NCI-H524 (cell line): ENCODE results near the gene PAK4.
"Not testable (repeated sequence)": the region's sequence is repeated elsewhere in the genome, so short reads cannot be mapped to it uniquely, and the experiment has no call there.

ENCODE experiments used
- DNase-seq, 2 experiments: peaks; one replicate each; lab custom pipeline; 2025; lab: John Stamatoyannopoulos, UW

The PAK4 gene

DNA sequence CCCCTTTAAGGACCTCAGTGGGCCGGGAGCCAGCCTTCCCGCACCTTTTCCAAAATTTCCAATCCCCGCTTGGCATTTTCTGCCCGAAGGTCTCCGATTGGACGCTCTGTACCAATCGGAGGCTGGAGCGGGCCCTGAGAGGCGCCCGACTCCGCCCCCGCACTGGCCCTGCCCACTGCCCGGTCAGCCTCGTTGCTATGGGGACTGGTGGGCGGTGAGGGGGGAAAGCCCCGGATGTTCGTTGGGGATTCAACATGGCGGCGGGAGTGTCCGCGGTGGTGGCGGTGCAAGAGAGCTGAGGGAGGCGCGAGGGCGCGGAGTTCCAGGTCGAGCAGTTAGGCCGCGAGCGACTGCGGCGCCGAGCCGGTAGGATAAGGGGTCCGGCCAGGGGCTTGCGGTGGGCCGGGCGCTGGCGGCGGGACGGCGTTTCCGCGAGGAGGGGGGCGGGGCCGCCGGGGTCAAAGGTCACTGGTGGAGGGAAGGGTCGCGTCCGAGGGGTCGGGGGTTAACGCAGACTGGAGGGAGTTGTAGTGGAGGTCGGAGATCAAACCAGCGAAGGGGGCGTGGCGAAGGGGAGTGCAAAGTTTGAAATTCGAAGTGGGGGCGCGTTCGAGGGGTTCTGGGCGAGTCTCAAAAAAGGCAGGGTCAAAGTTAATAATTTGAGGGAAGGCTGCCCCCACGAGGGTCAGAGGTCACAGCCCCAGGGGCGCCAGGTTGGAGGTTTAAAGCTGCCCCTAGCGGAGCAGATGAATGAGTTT, at the start of gene PAK4:
TSS of gene PAK4 (plus strand) at position 233 of the 758 bp plus-strand sequence. CDS start 43,768 bp downstream, outside the sequence.
- DNase-seq: peak; percentile 95 to 99

GRCh38 chr19:39077323-39077722, 48.3 kb upstream of the PAK4 start:
- no peak for DNase-seq

GRCh38 chr19:39078436-39079200, 47.0 kb upstream of the PAK4 start:
- DNase-seq: no peak

GRCh38 chr19:39080431-39080830, 45.2 kb upstream of the PAK4 start:
- DNase-seq: no peak

DNA sequence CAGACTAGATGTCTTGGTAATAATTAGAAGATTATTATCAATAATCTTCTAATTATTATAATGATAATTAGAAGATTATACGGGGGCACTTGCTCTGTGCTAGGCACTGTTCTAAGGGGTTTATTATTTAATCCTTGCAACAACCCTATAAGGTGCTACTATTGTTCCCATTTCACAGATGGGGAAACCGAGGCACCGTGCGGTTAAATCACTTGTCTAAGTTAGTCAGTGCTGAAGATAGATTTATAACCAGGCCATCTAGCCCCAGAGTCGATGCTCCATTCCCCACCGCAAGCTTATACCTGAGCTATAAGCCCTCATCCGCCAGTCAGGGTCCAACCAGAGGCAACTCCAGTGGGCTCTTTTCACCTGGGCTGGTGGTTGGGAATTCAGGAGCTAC, 43.4 kb upstream of the PAK4 start:
- DNase-seq: no peak

DNA sequence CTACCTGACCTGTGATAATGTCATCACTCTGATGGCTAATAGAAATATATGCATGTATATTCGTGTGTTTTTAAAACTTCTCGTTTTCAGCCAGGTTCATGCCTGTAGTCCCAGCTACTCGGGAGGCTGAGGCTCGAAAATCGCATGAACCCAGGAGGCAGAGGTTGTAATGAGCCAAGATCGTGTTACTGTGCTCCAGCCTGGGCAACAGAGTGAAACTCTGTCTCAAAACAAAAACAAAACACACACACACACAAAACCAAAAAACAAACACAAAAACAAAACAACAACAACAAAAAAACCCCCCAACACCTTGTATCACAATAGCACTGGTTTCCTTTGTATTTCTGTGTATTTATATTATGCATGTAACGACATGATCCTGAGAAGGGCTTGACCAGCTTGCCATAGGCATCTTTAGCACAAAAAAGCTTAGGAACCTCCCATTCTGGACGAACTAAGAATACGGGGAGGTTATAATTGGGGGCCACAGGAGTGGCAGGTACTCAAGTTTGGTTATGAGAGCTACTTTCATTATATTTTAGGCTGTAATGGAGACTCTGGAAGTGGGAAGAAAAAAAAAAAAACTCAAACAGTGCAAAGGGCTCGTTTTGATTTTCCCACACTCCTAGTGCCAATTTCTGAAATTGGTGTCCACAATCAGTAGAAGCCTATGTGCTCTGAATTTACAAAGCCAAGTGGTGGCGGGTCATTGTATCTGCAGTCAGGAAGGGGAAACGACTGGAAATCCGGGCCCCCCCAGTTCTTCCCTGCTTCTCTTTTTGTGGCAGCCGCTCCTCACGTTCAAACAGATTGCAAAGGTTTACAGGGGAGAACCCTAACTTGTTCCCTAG, 42.6 kb upstream of the PAK4 start:
- no peak for DNase-seq

- DNase-seq: no peak
Observed at GRCh38 chr19:39083599-39083982, 42.0 kb upstream of the PAK4 start.

DNA sequence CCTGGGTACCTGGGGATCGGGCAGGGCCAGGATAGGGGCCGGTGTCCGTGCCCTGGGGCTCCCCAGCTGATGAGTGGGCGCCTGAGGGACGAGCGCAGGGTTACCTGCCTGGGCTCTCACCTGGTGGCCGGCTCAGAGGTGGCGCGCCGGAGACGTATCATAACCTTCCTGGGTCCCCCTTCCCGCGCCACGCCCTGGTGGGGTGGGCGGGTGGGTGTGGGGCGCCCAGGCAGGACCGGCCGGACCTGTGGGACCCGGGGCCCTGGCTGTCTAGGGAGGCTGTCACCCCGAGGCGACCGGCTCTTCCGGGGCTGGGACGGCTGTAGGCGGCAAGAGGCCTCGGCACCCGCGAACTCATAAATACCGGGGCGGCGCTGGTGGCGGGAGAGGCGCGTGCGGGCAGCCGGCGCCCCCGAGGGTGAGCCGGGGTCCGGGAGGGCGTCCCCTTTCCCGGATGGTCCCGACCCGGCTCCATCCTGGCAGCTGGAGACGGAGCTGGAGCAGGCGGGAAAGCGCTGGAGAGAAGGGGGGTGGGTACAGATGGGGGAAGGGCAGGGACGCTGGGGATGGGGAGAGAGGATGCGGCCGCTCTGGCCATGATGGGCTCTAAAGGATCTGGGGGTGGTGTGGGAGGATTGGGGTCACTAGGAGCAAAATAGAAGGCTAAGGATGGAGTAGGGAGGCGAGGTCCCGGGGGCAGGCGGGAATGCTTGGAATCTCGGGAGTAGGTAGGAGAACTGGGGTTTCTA, 41.4 kb upstream of the PAK4 start, which contains the start of gene ACP7:
TSS of gene ACP7 (plus strand) at position 386 of the 749 bp plus-strand sequence. CDS start 902 bp downstream, outside the sequence.
- no peak for DNase-seq

DNA sequence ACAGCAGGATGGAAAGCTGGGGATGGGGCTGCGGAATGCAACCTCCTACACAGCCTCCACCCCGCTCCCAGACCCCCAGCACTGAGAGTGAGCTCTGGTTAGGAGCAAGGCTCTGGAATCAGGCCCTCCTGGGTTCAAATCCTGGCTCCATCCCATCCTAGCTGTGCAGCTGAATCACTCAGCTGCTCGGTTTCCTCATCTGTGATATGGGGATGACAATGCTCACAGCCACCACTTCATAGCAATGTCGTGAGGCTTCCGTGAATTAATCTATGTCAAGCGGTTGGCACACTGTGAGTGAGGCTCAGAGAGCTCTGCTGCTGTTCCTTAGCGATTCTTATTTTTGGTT, 40.9 kb upstream of the PAK4 start:
- DNase-seq: no peak

GRCh38 chr19:39085392-39085791, 40.2 kb upstream of the PAK4 start:
- no peak for DNase-seq

DNA sequence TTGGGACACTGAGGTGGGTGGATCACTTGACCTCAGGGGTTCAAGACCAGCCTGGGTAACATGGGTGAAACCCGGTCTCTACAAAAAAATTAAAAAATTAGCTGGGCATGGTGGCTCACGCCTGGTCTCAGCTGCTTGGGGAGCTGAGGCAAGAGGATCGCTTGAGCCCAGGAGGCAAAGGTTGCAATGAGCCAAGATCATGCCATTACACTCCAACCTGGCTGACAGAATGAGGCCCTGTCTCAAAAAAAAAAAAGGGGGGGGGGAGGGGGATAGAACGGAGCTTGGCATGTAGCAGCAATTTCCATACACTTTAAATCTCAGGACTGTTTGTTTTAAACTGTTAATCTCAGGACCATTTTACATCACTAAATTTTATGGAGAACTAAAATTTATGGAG, 39.2 kb upstream of the PAK4 start:
- DNase-seq: no peak

DNA sequence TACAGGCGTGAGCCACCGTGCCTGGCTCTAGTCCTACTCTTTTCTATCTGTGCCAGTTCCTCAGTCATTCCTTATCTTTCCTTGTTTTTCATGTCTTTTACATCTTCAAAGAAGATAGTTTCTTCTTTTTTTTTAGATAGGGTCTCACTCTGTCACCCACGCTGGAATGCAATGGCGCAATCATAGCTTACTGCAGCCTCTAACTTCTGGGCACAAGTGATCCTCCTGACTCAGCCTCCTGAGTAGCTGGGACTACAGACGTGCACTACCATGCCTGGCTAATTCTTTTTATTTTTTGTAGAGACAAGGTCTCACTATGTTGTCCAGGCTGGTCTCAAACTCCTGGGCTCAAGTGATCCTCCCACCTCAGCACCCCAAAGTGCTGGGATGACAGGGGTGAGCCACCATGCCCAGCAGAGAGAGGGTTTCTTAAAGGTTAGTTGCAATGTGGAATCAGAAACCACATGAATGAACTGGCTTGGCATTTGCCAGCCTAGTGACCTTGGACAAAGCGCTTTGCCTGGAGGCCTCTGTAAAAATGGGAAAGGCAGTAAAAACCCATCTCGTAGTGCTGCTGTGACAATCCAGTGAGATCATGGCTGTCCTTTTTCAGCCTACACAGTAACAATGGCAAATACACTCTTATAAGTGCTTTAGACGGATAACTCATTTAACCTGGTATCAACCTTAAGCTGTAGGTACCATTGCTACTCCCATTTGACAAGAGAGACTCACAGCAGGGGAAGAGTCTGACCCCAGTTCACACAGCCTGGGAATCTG, 37.5 kb upstream of the PAK4 start:
- no peak for DNase-seq

DNA sequence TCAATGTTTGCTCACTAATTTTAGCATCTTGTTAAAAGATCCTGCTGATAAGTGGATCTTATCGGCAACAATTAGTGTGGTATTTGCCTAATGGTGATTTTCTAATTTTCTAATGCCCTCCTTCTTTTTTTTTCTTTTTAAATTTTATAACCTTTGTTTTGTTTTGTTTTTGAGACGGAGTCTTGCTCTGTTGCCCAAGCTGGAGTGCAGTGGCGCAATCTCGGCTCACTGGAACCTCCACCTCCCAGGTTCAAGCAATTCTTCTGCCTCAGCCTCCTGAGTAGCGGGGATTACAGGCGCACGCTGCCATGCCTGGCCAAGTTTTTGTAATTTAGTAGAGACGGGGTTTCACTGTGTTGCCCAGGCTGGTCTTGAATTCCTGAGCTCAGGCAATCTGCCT, 35.6 kb upstream of the PAK4 start:
- not testable (repeated sequence) for DNase-seq

GRCh38 chr19:39090881-39091280, 34.7 kb upstream of the PAK4 start:
- no peak for DNase-seq

DNA sequence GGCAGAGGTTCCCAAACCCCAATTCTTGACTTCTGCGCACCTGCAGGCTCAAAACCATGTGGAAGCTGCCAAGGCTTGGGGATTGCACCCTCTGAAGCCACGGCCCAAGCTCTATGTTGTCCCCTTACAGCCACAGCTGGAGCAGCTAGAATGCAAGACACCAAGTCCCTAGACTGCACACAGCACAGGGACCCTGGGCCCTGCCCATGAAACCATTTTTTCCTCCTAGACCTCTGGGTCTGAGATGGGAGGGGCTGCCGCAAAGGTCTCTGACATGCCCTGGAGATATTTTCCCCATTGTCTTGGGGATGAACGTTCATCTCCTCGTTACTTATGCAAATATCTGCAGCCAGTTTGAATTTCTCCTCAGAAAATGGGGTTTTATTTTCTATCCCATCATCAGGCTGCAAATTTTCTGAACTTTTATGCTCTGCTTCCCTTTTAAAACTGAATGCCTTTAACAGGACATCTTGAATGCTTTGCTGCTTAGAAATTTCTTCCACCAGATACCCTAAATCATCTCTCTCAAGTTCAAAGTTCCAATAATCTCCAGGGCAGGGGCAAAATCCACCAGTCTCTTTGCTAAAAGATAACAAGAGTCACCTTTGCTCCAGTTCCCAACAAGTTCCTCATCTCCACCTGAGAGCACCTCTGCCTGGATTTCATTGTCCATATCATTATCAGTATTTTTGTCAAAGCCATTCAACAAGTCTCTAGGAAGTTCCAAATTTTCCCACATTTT, 29.6 kb upstream of the PAK4 start:
- not testable (repeated sequence) for DNase-seq

GRCh38 chr19:39097299-39097698, 28.3 kb upstream of the PAK4 start:
- no peak for DNase-seq

DNA sequence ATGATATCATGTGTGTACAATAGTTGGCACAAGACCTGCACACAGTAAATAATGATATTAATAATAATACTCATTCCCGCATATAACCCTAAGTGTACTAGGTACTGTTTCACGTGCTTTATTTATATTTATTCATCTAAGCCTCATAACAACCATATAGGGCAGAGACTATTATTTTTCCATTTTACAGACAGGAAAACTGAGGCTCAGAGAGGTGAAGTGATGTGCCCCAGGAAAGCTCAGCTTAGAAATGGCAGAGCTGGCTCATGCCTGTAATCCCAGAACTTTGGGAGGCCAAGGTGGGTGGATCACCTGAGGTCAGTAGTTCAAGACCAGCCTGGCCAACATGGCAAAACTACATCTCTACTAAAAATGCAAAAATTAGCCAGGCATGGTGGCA, 27.9 kb upstream of the PAK4 start:
- no peak for DNase-seq

DNA sequence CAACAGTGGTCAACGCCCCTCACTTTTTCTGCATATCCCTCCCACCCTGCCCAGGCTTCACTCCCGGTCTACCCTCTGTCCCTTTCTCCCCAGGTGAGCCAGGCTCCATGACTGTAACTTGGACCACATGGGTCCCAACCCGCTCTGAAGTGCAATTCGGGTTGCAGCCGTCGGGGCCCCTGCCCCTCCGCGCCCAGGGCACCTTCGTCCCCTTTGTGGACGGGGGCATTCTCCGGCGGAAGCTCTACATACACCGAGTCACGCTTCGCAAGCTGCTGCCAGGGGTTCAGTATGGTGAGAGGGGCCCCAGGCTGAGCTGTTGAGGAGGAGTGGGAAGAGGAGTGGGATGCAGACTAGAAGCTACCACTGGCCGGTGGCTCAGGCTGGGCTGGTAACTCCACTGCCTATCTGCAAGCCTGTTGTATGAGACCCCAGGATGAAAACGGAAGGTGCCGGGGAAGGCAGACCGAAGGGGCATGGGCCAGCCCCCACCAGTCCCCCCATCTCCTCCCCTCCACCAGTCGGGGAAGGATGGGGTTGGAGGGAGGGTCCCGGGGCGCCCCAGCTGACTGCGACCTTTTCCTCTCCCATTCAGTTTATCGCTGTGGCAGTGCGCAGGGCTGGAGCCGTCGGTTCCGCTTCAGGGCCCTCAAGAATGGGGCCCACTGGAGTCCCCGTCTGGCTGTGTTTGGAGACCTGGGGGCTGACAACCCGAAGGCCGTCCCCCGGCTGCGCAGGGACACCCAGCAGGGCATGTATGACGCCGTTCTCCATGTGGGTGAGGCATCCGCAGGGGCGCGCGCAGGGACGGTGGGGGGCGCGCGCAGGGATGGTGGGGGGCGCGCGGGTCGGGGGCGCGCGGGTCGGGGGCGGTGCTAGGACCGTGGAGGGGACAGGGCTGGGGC, 27.0 kb upstream of the PAK4 start:
- DNase-seq: no peak

DNA sequence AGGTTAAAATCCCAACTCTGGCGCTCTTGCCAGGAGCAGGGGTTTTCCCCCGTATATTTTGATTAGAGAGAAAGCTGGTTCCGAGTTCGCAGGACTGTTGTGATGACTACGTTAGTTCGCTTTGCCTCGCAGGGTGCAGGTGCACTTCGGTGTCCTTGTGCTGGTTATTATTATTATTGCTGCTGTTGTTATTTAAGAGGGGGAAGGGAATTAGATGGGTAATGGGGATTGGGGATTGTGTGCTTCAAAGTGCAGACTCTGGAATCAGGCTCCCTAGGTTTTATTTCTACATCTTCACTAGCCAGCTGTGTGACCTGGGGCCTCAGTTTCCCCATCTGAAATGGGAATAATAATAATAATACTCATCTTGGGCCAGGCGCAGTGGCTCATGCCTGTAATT, 26.2 kb upstream of the PAK4 start:
- no peak for DNase-seq
